Measurements from ENCODE around the gene PIK3R5.

GRCh38 chr17:8976638-8977037 lies 11.1 kb upstream of the PIK3R5 start:
- TF ChIP-seq, protein P1, sequence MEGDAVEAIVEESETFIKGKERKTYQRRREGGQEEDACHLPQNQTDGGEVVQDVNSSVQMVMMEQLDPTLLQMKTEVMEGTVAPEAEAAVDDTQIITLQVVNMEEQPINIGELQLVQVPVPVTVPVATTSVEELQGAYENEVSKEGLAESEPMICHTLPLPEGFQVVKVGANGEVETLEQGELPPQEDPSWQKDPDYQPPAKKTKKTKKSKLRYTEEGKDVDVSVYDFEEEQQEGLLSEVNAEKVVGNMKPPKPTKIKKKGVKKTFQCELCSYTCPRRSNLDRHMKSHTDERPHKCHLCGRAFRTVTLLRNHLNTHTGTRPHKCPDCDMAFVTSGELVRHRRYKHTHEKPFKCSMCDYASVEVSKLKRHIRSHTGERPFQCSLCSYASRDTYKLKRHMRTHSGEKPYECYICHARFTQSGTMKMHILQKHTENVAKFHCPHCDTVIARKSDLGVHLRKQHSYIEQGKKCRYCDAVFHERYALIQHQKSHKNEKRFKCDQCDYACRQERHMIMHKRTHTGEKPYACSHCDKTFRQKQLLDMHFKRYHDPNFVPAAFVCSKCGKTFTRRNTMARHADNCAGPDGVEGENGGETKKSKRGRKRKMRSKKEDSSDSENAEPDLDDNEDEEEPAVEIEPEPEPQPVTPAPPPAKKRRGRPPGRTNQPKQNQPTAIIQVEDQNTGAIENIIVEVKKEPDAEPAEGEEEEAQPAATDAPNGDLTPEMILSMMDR (conservative IDR thresholded peaks at IDR 0.05; ENCODE audit: low read length) = no peak
- no peak for TF ChIP-seq EZH2phosphoT487 (IDR thresholded peaks at IDR 0.05; ENCODE audit: borderline replicate concordance, low read depth, low read length)

Data from OCI-LY7 (cell line).